ENCODE measurements around the gene RBM44.

DNA sequence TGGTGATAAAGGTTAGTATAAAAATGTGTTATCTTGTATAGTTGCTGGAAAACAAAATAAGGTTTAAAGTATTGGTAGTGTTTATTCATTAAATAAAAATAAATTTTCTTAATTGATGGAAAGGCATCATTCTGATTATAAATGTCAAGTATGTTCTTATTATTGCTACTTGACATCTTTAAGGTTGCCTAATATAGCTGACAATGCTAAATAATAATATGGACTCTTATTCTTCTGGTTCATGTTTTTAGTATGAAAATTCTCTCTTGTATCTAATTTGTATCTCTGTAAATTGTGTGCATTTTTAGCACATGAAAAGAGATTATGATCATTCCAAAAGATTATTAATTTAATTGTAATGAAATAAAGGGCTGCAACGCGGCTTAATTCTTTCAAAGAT is 25.0 kb downstream of the RBM44 start:
- TF ChIP-seq EZH2 (IDR thresholded peaks at IDR 0.05), result no peak
- TF ChIP-seq POLR2AphosphoS5 (IDR thresholded peaks at IDR 0.05; ENCODE audit: borderline replicate concordance, low read depth, low read length), result no peak
- no peak for TF ChIP-seq FOXP2 (optimal IDR thresholded peaks at IDR 0.05; ENCODE audit: control extremely low read depth, extremely low read length, insufficient read depth)
